ENCODE data around the gene JPT1.

- TF ChIP-seq POLR2AphosphoS5 (IDR thresholded peaks at IDR 0.05; ENCODE audit: low read depth, low read length): no peak
- no peak for TF ChIP-seq CTCF (IDR thresholded peaks at IDR 0.05)
Observed at GRCh38 chr17:75087558-75088453, 66.5 kb downstream of the JPT1 start, which contains the start of gene SLC16A5.
